Measurements from ENCODE around the gene CT45A1.
"Not testable (repeated sequence)": the region's sequence is repeated elsewhere in the genome, so short reads cannot be mapped to it uniquely, and the experiment has no call there.

The CT45A1 gene

GRCh38 chrX:135713183-135713689 is at the start of gene CT45A1:
CT45A1 (plus strand) TSS chrX:135713639; CDS start chrX:135718941, 5,302 bp downstream.
- DNase-seq (ENCODE audit: low read depth): not testable (repeated sequence)

- DNase-seq (ENCODE audit: low read depth): not testable (repeated sequence)
Observed at GRCh38 chrX:135672979-135673378, 40.5 kb upstream of the CT45A1 start.

- DNase-seq (ENCODE audit: low read depth): no peak
Observed at GRCh38 chrX:135688137-135688536, 25.3 kb upstream of the CT45A1 start.

GRCh38 chrX:135695471-135695870 is 18.0 kb upstream of the CT45A1 start:
- no peak for DNase-seq (ENCODE audit: low read depth)

- DNase-seq (ENCODE audit: low read depth): no peak
Observed at GRCh38 chrX:135697601-135698000, 15.8 kb upstream of the CT45A1 start.

- DNase-seq (ENCODE audit: low read depth): no peak
Observed at GRCh38 chrX:135698924-135699323, 14.5 kb upstream of the CT45A1 start.

GRCh38 chrX:135707880-135708279 is 5.6 kb upstream of the CT45A1 start:
- no peak for DNase-seq (ENCODE audit: low read depth)

- DNase-seq (ENCODE audit: low read depth): no peak
Observed at GRCh38 chrX:135713795-135714194, 356 bp downstream of the CT45A1 start.

GRCh38 chrX:135734666-135735065 is 21.2 kb downstream of the CT45A1 start:
- DNase-seq (ENCODE audit: low read depth): not testable (repeated sequence)

- DNase-seq (ENCODE audit: low read depth): no peak
Observed at GRCh38 chrX:135737366-135738071, 24.1 kb downstream of the CT45A1 start.

- no peak for DNase-seq (ENCODE audit: low read depth)
Observed at GRCh38 chrX:135740681-135741149, 27.3 kb downstream of the CT45A1 start.

GRCh38 chrX:135741192-135741715 is 27.8 kb downstream of the CT45A1 start:
- no peak for DNase-seq (ENCODE audit: low read depth)

GRCh38 chrX:135744739-135745138 is 31.3 kb downstream of the CT45A1 start:
- not testable (repeated sequence) for DNase-seq (ENCODE audit: low read depth)

GRCh38 chrX:135768091-135768490 is 54.7 kb downstream of the CT45A1 start, which contains the start of gene CT45A3:
CT45A3 (minus strand) TSS chrX:135768191; CDS start chrX:135764444, 3,747 bp downstream.
- DNase-seq (ENCODE audit: low read depth): not testable (repeated sequence)
